IMR-90 (cell line): ENCODE measurements around the gene NFAT5.

Source experiments
- CEBPB ChIP-seq: IDR thresholded peaks from 2 replicates; pipeline ENCODE4 v1.6.1; 2012; ENCODE audit warnings: low read depth, low read length, improper control_type of control experiment
- CTCF ChIP-seq: conservative IDR thresholded peaks from 2 replicates; pipeline ENCODE4 v1.5.1; 2012; ENCODE audit warnings: mild to moderate bottlenecking, low read depth, low read length, improper control_type of control experiment
- ELK1 ChIP-seq: fragments of 150-350 bp; IDR thresholded peaks from 2 replicates; pipeline ENCODE4 v1.6.1; 2016; ENCODE audit warnings: low read depth, mild to moderate bottlenecking, low read length, moderate library complexity, borderline replicate concordance
- FOS ChIP-seq: fragments of 150-350 bp; IDR thresholded peaks from 2 replicates; pipeline ENCODE4 v1.6.1; 2016; ENCODE audit warnings: low read depth, low read length
- MAFK ChIP-seq: IDR thresholded peaks from 2 replicates; pipeline ENCODE4 v1.6.1; 2012; ENCODE audit warnings: low read depth, low read length, improper control_type of control experiment
- NFE2L2 ChIP-seq: fragments of 150-350 bp; IDR thresholded peaks from 2 replicates; pipeline ENCODE4 v1.6.1; 2016; ENCODE audit warnings: low read depth, mild to moderate bottlenecking, low read length
- POLR2A ChIP-seq: IDR thresholded peaks from 2 replicates; pipeline ENCODE4 v1.6.1; 2012; ENCODE audit warnings: mild to moderate bottlenecking, low read depth, low read length
- RAD21 ChIP-seq: IDR thresholded peaks from 2 replicates; pipeline ENCODE4 v1.6.1; 2012; ENCODE audit warnings: low read length, improper control_type of control experiment
- RCOR1 ChIP-seq: IDR thresholded peaks from 2 replicates; pipeline ENCODE4 v1.6.1; 2012; ENCODE audit warnings: mild to moderate bottlenecking, low read length, improper control_type of control experiment; ENCODE audit not compliant: insufficient replicate concordance
- RFX5 ChIP-seq: IDR thresholded peaks from 2 replicates; pipeline ENCODE4 v1.8.0; 2012; ENCODE audit warnings: low read depth, mild to moderate bottlenecking, low read length, moderate library complexity
- SMC3 ChIP-seq: fragments of 150-350 bp; IDR thresholded peaks from 2 replicates; pipeline ENCODE4 v1.6.1; 2016; ENCODE audit warnings: low read depth, mild to moderate bottlenecking, antibody characterized with exemption, low read length, moderate library complexity
- USF2 ChIP-seq: fragments of 150-350 bp; IDR thresholded peaks from 2 replicates; pipeline ENCODE4 v1.6.1; 2017; ENCODE audit warnings: mild to moderate bottlenecking, antibody characterized with exemption, low read length, low read depth

- TF ChIP-seq CEBPB (no peak), CTCF (no peak), ELK1 (no peak), SMC3 (no peak), POLR2A (no peak), MAFK (no peak), RFX5 (no peak), RAD21 (no peak), NFE2L2 (no peak), FOS (no peak), RCOR1 (no peak), USF2 (no peak)
These were observed 6.6 kb upstream of the NFAT5 start for GRCh38 chr16:69559164-69559563.
